ENCODE measurements around the gene GRAP2. TPM values are rescaled to one million over a fixed set of nuclear protein-coding genes. Genes with fewer than 3 reads are reported as not detected.

Gene GRAP2
- polyA plus RNA-seq, 3 donors = 0.05 to 4.2 (median 0.97) TPM

GRCh38 chr22:39906207-39906606 lies 5.3 kb downstream of the GRAP2 start:
- H2AFZ ChIP-seq (ENCODE audit: insufficient read depth, low read depth, low read length, poor library complexity, severe bottlenecking) = no peak overlapping the region
- Mint-ChIP-seq H3K27me3 (ENCODE audit: low read depth in 3 of 3) (peaks cover 0 to 4% (median 2%) of the 10 kb centered on the region in 3 donors), H3K27ac (no peak overlapping the region), H3K4me3 (no peak overlapping the region), H3K36me3 (no peaks in the 10 kb centered on the region), H3K9me3 (peaks cover 0 to 3% (median 0%) of the 10 kb centered on the region in 7 donors), H3K4me1 (peaks cover 9% of the 10 kb centered on the region)
- H3K4me3 ChIP-seq (replicated peaks in 1 of 3; ENCODE audit: low read depth in 2 of 3, low read length in 3 of 3) = no peak overlapping the region
- H3K9me3 ChIP-seq (replicated peaks in 1 of 2; ENCODE audit: control insufficient read depth in 1 of 2, insufficient read depth in 1 of 2, low read length in 2 of 2) = no peaks in the 10 kb centered on the region
- H3K4me1 ChIP-seq (ENCODE audit: control insufficient read depth in 1 of 2, insufficient read depth in 2 of 2, low read length in 2 of 2) = peaks cover under 1 to 2% of the 10 kb centered on the region in 2 donors
- no peaks in the 10 kb centered on the region for H3K27me3 ChIP-seq (ENCODE audit: control insufficient read depth in 2 of 2, insufficient read depth in 2 of 2, low read length in 2 of 2)
- no peak overlapping the region for H3K4me2 ChIP-seq (replicated peaks; ENCODE audit: extremely low read depth, low read length, poor library complexity, severe bottlenecking)
- H3K9ac ChIP-seq (ENCODE audit: insufficient read depth, low read length, poor library complexity, severe bottlenecking) = no peak overlapping the region
- TF ChIP-seq CTCF (IDR thresholded peaks at IDR 0.05) = no peak
- H3K79me2 ChIP-seq (ENCODE audit: insufficient read depth, low read length) = no peaks in the 10 kb centered on the region
- WGBS (ENCODE audit: insufficient coverage) = no CpG with 5 or more reads among the region's 3 CpGs
- no peaks in the 10 kb centered on the region for H3K36me3 ChIP-seq (replicated peaks in 1 of 2; ENCODE audit: control insufficient read depth in 1 of 2, insufficient read depth in 2 of 2, low read length in 2 of 2)
- intact Hi-C loops (cut with micrococcal nuclease) = no loop called here
- H3K27ac ChIP-seq (ENCODE audit: low read depth in 1 of 2, low read length in 2 of 2) = no peak overlapping the region
- no peak for DNase-seq
- no peaks in the 10 kb centered on the region for H4K20me1 ChIP-seq (ENCODE audit: insufficient read depth, low read length)

- peaks cover 3% of the 10 kb centered on the region for H3K4me1 Mint-ChIP-seq
- no peaks in the 10 kb centered on the region for H3K4me1 ChIP-seq (ENCODE audit: control insufficient read depth in 1 of 2, insufficient read depth in 2 of 2, low read length in 2 of 2)
- no peak overlapping the region for H3K4me2 ChIP-seq (replicated peaks; ENCODE audit: extremely low read depth, low read length, poor library complexity, severe bottlenecking)
- no peaks in the 10 kb centered on the region for H4K20me1 ChIP-seq (ENCODE audit: insufficient read depth, low read length)
- H3K36me3 ChIP-seq (replicated peaks in 1 of 2; ENCODE audit: control insufficient read depth in 1 of 2, insufficient read depth in 2 of 2, low read length in 2 of 2) = no peaks in the 10 kb centered on the region
- no CpG with 5 or more reads among the region's 6 CpGs for WGBS (ENCODE audit: insufficient coverage)
- H3K4me3 Mint-ChIP-seq = no peak overlapping the region
- intact Hi-C loops (cut with micrococcal nuclease) = no loop called here
- H3K9me3 ChIP-seq (replicated peaks in 1 of 2; ENCODE audit: control insufficient read depth in 1 of 2, insufficient read depth in 1 of 2, low read length in 2 of 2) = no peaks in the 10 kb centered on the region
- no peaks in the 10 kb centered on the region for H3K79me2 ChIP-seq (ENCODE audit: insufficient read depth, low read length)
- no peak overlapping the region for H3K4me3 ChIP-seq (replicated peaks in 1 of 3; ENCODE audit: low read depth in 2 of 3, low read length in 3 of 3)
- H3K36me3 Mint-ChIP-seq = no peaks in the 10 kb centered on the region
- H3K27ac ChIP-seq (ENCODE audit: low read depth in 1 of 2, low read length in 2 of 2) = no peak overlapping the region
- DNase-seq = no peak
- no peak overlapping the region for H3K9ac ChIP-seq (ENCODE audit: insufficient read depth, low read length, poor library complexity, severe bottlenecking)
- TF ChIP-seq CTCF (IDR thresholded peaks at IDR 0.05) = no peak
- peaks cover 2 to 4% (median 2%) of the 10 kb centered on the region in 3 donors for H3K27me3 Mint-ChIP-seq (ENCODE audit: low read depth in 3 of 3)
- H2AFZ ChIP-seq (ENCODE audit: insufficient read depth, low read depth, low read length, poor library complexity, severe bottlenecking) = no peak overlapping the region
- peaks cover 0 to 3% (median 0%) of the 10 kb centered on the region in 7 donors for H3K9me3 Mint-ChIP-seq
- H3K27ac Mint-ChIP-seq = no peak overlapping the region
- no peaks in the 10 kb centered on the region for H3K27me3 ChIP-seq (ENCODE audit: control insufficient read depth in 2 of 2, insufficient read depth in 2 of 2, low read length in 2 of 2)
Measured at GRCh38 chr22:39907047-39907446, 6.2 kb downstream of the GRAP2 start.

Measured in CD14-positive monocyte (primary cell).